NCI-H1048 (cell line): ENCODE data around the gene IFRD1.
"Not testable (repeated sequence)": the region's sequence is repeated elsewhere in the genome, so short reads cannot be mapped to it uniquely, and the experiment has no call there.

ENCODE experiments used
- DNase-seq: peaks from one replicate; lab custom pipeline; 2025; lab: John Stamatoyannopoulos, UW

The IFRD1 gene

GRCh38 chr7:112516418-112516817 is 66.2 kb downstream of the IFRD1 start:
- not testable (repeated sequence) for DNase-seq

- DNase-seq = no peak
These were observed 67.2 kb downstream of the IFRD1 start for GRCh38 chr7:112517487-112517886.

GRCh38 chr7:112520787-112521186 is 70.5 kb downstream of the IFRD1 start:
- DNase-seq = no peak

- DNase-seq = no peak
These were observed 71.7 kb downstream of the IFRD1 start for GRCh38 chr7:112521942-112522341.

GRCh38 chr7:112523871-112524270 is 73.6 kb downstream of the IFRD1 start:
- no peak for DNase-seq
